Mesenteric fat pad (tissue), 1 donor: ENCODE measurements around the gene MRRF. TPM values are rescaled to one million over a fixed set of nuclear protein-coding genes. Genes with fewer than 3 reads are reported as not detected.
"Not testable (repeated sequence)": the region's sequence is repeated elsewhere in the genome, so short reads cannot be mapped to it uniquely, and the experiment has no call there.

ENCODE experiments used
- DNase-seq: peaks from one replicate; pipeline ENCODE4 v3.0.0-alpha.2; 2020; ENCODE audit warnings: low spot score
- total RNA-seq: library from RNA; stranded (reverse); fragmentation: NEBNext Ultra II Directional; extraction: Animal tissue kit (Norgen Biotek cat#: 25700); gene quantifications from one replicate; pipeline ENCODE4 v1.2.1, GENCODE V29; 2021
- donor health status: DM: yes; HTN: yes; CAD: no.

The MRRF gene
- total RNA-seq, 1 donor from 2014 or later = 41.8 TPM

GRCh38 chr9:122330466-122330865 lies 65.8 kb downstream of the MRRF start:
- not testable (repeated sequence) for DNase-seq

- no peak for DNase-seq
Measured at GRCh38 chr9:122331523-122331927, 66.8 kb downstream of the MRRF start.

- no peak for DNase-seq
Measured at GRCh38 chr9:122332083-122332482, 67.4 kb downstream of the MRRF start.

DNA sequence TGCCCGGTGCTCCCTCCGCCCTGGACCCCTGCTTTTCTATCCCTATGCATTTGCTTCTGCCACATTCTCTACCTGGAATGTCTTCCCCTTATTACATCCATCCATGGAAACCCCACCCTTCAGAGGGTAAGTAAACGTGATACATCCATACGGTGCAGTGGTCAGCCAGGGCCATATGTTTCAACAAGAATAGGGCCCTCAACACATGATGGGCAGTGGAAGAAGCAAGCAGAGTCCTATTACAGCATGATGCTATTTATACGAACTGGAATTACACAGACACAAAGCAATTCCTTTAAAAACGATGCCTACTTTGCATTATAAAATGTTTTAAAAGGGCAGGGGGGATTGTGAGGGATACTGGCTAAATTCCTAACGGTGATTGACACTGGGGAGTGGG lies 68.0 kb downstream of the MRRF start:
- DNase-seq = no peak

DNA sequence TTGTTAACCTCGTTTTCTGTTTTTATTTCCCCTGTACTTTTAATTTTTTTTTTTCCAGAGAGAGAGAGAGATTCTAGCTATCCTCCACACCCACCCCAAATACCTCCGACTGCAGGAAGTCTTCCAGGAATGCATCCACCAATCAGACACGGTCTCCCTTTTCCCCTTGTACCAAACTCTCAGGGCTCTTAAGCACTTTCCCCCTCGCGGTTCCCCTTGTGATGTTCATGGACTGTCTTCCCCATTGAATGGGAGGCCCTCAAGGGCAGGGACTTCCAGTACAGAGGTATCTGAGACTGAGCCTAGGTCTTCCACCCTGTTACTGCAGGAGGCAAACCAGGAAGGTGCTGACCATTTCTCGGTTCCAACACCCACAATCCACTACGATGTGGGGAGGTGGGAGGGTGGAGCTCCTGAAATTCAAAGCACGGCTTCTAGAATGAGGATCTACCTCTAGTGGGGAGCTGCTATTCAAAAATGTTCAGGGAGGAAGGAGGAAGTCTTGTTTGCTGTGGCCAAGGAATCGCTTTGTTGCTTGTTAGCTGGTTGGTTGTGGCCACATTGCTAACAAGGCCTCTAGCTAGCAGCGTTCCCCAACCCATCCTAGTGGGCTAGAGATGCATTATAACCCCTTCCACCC lies 68.6 kb downstream of the MRRF start:
- DNase-seq = no peak

- no peak for DNase-seq
Measured at GRCh38 chr9:122334916-122335315, 70.2 kb downstream of the MRRF start.

- no peak for DNase-seq
Measured at GRCh38 chr9:122336189-122336588, 71.5 kb downstream of the MRRF start.

GRCh38 chr9:122336866-122337555 lies 72.3 kb downstream of the MRRF start:
- DNase-seq = no peak

DNA sequence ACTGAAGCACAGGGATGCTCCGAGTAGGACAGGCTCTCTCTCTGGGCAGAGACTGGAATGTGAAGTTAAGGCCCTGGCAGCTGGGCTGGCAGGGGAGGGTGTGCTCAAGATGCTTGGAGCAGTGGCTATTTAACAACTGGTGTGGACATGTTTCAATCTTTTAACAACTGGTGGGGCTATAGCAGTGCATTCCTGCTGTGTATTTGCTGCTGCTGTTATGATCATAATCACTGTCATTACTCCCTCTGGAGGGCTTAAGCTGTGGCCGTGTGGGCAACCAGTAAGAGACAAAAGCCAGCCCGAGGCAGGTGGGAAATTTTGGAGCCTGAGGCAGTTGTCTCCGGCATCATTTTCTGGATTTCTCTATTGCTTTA lies 72.9 kb downstream of the MRRF start:
- DNase-seq = no peak

DNA sequence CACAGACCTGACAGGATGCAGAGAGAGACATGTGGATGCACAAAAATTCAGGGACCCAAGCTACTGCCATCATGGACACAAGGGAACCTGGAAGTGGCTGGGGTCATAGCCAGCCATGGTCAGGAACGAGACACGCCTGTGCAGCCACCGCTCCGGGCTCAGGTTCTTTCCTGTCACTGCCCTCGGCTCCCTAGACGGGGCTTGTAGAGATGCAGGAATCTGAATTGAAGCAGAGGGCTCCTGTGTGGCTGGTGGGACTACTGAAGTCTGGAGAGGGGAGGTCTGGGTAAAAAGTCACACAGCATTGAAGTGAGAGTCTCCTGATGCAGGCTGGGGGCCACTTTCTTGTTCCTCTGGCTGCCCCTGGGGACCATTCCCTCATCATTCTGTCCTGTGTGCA lies 73.9 kb downstream of the MRRF start:
- no peak for DNase-seq

- no peak for DNase-seq
Measured at GRCh38 chr9:122338994-122339393, 74.3 kb downstream of the MRRF start.

DNA sequence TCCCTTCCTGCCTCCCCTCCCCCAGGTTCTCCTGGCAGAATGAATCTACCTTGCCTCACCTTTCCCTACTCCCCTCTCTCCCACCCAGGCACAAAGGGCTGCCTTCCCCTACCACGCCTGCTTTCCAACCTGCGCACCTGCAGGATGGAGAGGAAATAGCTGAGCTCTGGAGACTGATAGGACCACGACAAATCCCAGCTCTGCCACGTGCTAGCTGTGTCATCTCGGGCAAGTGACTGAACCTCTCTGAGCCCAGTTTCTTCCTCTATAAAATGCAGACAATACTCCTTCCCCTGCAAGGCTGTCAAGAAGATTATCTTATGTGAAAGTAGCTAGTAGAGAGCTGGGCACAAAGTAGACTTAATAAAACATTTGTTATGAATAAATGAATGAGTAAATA lies 74.9 kb downstream of the MRRF start:
- DNase-seq = no peak

GRCh38 chr9:122340161-122340560 lies 75.5 kb downstream of the MRRF start:
- no peak for DNase-seq

DNA sequence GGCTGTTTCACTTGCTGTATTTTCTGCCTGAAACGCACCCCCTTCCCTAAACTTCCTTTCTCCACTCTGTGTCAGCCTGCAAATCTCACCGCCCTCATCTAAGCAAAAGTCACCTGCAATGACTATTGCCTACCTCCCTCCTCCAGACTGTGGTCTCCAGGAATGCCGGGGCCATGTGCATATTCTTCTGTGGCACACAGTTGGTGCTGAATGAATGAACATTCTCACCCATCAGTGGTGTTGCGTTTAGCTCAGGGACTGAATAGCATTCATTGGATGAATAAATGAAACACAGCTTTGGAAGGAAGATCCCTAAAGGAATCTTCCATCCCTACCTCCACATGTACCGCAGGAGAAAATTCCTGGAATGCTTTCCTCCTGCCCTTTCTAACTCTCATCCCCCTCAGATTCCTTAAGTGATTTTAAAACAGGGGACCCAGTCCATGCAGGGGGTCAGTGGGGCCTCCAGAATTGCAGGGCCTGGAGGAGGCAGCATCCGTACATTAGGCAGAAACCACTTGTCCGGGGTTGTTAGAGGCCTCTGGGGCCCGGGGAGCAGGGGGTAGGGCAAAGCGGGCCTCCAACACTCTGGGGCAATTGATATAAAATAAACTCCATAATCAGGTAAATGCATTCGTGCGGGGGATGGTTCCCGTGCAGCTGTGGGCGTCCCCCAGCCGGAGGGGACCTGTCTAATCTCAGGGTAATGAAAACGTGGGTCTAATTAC lies 77.8 kb downstream of the MRRF start:
- no peak for DNase-seq

GRCh38 chr9:122346478-122347347 lies 82.0 kb downstream of the MRRF start:
- DNase-seq = no peak

DNA sequence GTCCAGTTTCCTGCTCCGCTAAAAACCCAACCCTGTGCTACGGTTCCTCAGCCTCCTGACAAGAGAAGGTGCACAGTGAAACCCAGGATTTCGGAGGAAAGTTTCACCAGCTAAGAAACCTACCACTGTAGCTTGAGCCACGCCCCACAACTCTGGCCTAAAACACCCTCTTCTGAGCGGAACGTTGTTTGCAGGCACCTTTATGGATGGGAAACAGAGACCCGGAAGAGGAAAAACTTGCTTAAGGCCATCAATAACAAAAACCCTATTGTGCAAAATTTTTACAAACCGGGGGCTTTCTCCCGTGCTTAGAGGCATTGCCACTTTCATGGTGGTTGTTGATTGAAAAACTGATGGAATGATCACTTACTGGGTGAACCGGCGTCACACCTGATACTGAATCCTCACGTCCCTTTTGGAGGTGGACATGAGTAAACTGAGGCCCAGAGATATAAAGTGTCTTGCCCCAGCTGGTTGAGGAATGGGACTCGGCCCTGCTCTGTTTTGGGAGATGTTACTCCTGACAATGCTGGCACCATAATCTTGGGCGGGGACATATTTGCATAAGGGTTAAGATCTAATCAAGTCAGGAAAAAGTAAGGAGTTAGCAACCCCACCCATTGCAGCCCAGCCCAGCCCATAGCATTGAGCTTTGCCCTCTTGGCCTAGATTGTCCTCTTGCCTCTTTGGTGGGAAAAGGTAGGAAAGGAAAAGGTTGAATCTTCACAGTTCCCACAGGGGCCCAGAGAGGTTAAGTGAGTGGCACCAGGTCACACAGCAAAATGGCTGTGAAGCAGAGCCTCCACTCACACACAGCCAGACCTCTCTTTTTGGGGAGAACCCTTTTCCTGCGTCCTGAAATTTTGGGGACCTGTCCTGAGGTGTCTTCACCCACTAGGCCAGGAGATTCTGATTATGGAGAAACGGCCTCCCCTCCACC lies 82.9 kb downstream of the MRRF start:
- DNase-seq = no peak

DNA sequence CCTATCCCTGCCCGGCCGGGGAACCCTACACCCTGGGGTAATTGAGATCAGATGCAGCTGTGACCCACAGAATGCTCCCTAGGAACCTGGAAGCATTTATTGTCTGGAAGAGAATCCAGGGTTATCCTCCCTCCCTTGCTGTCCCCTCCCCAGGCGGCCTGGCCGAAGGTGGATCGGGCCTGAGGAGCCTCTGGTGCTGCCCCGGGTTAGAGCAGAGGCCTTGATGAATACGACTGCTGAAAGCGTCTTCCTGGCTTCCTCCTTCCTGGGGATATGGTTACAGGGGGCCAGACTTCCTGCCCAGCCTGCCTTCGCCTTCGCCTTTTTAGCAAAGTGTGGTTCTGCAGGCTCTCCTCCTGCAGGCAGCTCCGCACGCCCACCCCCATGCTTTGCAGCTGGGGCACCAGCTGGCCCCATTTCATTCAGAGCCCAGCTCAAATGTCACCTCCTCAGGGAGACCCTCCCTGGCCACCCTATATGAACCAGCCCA lies 83.7 kb downstream of the MRRF start:
- no peak for DNase-seq

GRCh38 chr9:122348791-122349190 lies 84.1 kb downstream of the MRRF start:
- no peak for DNase-seq

- DNase-seq = no peak
Measured at GRCh38 chr9:122349201-122349600, 84.5 kb downstream of the MRRF start.
